Activated CD4-positive, alpha-beta T cell treated with anti-CD3 and anti-CD28 coated beads, Interleukin-2, Interleukin-4, amounts not matched to agents 100 ng/mL and 50 ng/mL, durations not matched to agents 16 hours and 8 hours (primary cell): ENCODE data around the gene CUTC.
A peak's percentile ranks its signal among the peaks of the same experiment; 100 is the strongest.
"Not testable (repeated sequence)": the region's sequence is repeated elsewhere in the genome, so short reads cannot be mapped to it uniquely, and the experiment has no call there.

Experiments
- DNase-seq: peaks from one replicate; pipeline ENCODE4 v3.0.0-alpha.2; 2020; ENCODE audit warnings: low spot score

CUTC gene

GRCh38 chr10:99742701-99743100, 10.7 kb downstream of the CUTC start:
- DNase-seq, result no peak

- DNase-seq, result no peak
Measured at GRCh38 chr10:99743841-99744240, 11.8 kb downstream of the CUTC start.

GRCh38 chr10:99746166-99746565, 14.1 kb downstream of the CUTC start:
- DNase-seq, result not testable (repeated sequence)

GRCh38 chr10:99748823-99749451, 16.9 kb downstream of the CUTC start:
- no peak for DNase-seq

GRCh38 chr10:99750641-99751040, 18.6 kb downstream of the CUTC start:
- no peak for DNase-seq

- no peak for DNase-seq
Measured at GRCh38 chr10:99754670-99755069, 22.6 kb downstream of the CUTC start.

- DNase-seq, result no peak
Measured at GRCh38 chr10:99756159-99756558, 24.1 kb downstream of the CUTC start.

- DNase-seq, result no peak
Measured at GRCh38 chr10:99758211-99758891, 26.3 kb downstream of the CUTC start.

GRCh38 chr10:99760321-99760720, 28.3 kb downstream of the CUTC start:
- DNase-seq, result no peak

- no peak for DNase-seq
Measured at GRCh38 chr10:99761365-99761764, 29.3 kb downstream of the CUTC start.

- no peak for DNase-seq
Measured at GRCh38 chr10:99765672-99766301, 33.8 kb downstream of the CUTC start.

- DNase-seq, result peak; percentile 53
Measured at GRCh38 chr10:99766302-99766681, 34.3 kb downstream of the CUTC start.

GRCh38 chr10:99767901-99768300, 35.9 kb downstream of the CUTC start:
- no peak for DNase-seq

- DNase-seq, result no peak
Measured at GRCh38 chr10:99768556-99768955, 36.5 kb downstream of the CUTC start.

GRCh38 chr10:99769706-99770105, 37.7 kb downstream of the CUTC start:
- no peak for DNase-seq

GRCh38 chr10:99770408-99771045, 38.5 kb downstream of the CUTC start:
- DNase-seq, result no peak

GRCh38 chr10:99775850-99776249, 43.8 kb downstream of the CUTC start:
- peak; percentile 22 for DNase-seq

GRCh38 chr10:99777918-99778714, 46.1 kb downstream of the CUTC start:
- no peak for DNase-seq

- DNase-seq, result peak; percentile 10
Measured at GRCh38 chr10:99779335-99779734, 47.3 kb downstream of the CUTC start.

- DNase-seq, result no peak
Measured at GRCh38 chr10:99781734-99782429, 49.8 kb downstream of the CUTC start.

GRCh38 chr10:99782447-99783286, 50.6 kb downstream of the CUTC start, which contains the start of gene ABCC2:
TSS of gene ABCC2 (plus strand) at chr10:99782640. CDS start at chr10:99782845, 205 bp downstream.
- no peak for DNase-seq
